ENCODE data around the gene TMEM255B. TPM values are rescaled to one million over a fixed set of nuclear protein-coding genes. Genes with fewer than 3 reads are reported as not detected.

TMEM255B gene
- total and polyA plus RNA-seq, 2 of the 4 experiments (the other 2 are of a cell fraction) = 0.36 to 0.94 TPM

GRCh38 chr13:113816946-113817859 lies 58.2 kb downstream of the TMEM255B start (continued):
- TF ChIP-seq CHD1 (IDR thresholded peaks at IDR 0.05; ENCODE audit: low read depth, low read length) = no peak
- no peak for TF ChIP-seq POLR2A (IDR thresholded peaks at IDR 0.05; ENCODE audit: low read depth, low read length)
- TF ChIP-seq FOS (IDR thresholded peaks at IDR 0.05; ENCODE audit: low read depth, low read length) = no peak

- dilution Hi-C loops (cut with HindIII; ENCODE audit: low sequenced_read_pairs, unreplicated experiment) (no loop called here), in situ Hi-C loops (cut with MboI; ENCODE audit: low sequenced_read_pairs) (no loop called here), intact Hi-C loops (cut with micrococcal nuclease) (loop anchor here (1.0 to 10.0 kb wide), 3 partner anchors 129 to 408 kb away; no protein-coding TSS in a partner anchor)
- BruUV-seq (replicated peaks) = no TSS peak
- Histone ChIP-seq H2BK120ac (ENCODE audit: low read depth, low read length) (no peak overlapping the region), H4K20me1 (ENCODE audit: insufficient read depth, low read length) (peaks cover 54% of the 10 kb centered on the region), H3K18ac (ENCODE audit: low read depth, low read length) (no peak overlapping the region; the same call in 1 of the 2 replicates), H2BK20ac (ENCODE audit: low read depth, low read length) (no peak overlapping the region), H3K27me3 (ENCODE audit: control insufficient read depth, insufficient read depth, low read length) (no peaks in the 10 kb centered on the region), H3K9ac (ENCODE audit: low read depth, low read length) (no peak overlapping the region), H2AK9ac (replicated peaks; ENCODE audit: low read depth, low read length, poor library complexity) (peak overlapping the region; percentile 61), H3K4me1 (ENCODE audit: control insufficient read depth, insufficient read depth, low read length) (peaks cover 36% of the 10 kb centered on the region), H3K4ac (ENCODE audit: low read depth, low read length) (0 out of 2 replicates have a peak overlapping the region, but pooled peaks have one; percentile 48), H3K9me1 (ENCODE audit: insufficient read depth, low read length) (peaks cover 12% of the 10 kb centered on the region), H3K4me2 (ENCODE audit: low read depth, low read length) (no peak overlapping the region), H2AK5ac (ENCODE audit: low read depth, low read length) (peak overlapping the region; percentile 45), H4K91ac (ENCODE audit: insufficient read depth, low read depth, low read length) (0 out of 2 replicates have a peak overlapping the region, but pooled peaks have one; percentile 50), H2BK5ac (ENCODE audit: low read depth, low read length, poor library complexity, severe bottlenecking) (peak overlapping the region; percentile 12), H3K27ac (ENCODE audit: insufficient read depth, low read length) (no peak overlapping the region), H3K14ac (replicated peaks; ENCODE audit: low read depth, low read length) (no peak overlapping the region), H2BK15ac (ENCODE audit: low read depth, low read length) (no peak overlapping the region), H3K56ac (ENCODE audit: extremely low read depth, insufficient read depth, low read length) (no peak overlapping the region), H2AFZ (replicated peaks; ENCODE audit: low read length, poor library complexity) (peak overlapping the region; percentile 21), H3K4me3 (ENCODE audit: insufficient read depth, low read depth, low read length) (no peak overlapping the region), H3K79me1 (ENCODE audit: low read depth in 1 of 2, low read length in 2 of 2) (peaks cover 3 to 66% of the 10 kb centered on the region in 2 experiments), H3K23ac (ENCODE audit: low read depth, low read length) (no peak overlapping the region), H4K8ac (ENCODE audit: low read depth in 2 of 2, low read length in 2 of 2) (peak overlapping the region in 1 of 2 experiments; percentile 38; a peak in 1 of 4 replicates), H4K5ac (ENCODE audit: low read depth, low read length) (no peak overlapping the region), H3K9me3 (ENCODE audit: control insufficient read depth, insufficient read depth, low read length) (no peaks in the 10 kb centered on the region), H3K36me3 (ENCODE audit: control insufficient read depth, insufficient read depth, low read length) (peaks cover 22% of the 10 kb centered on the region)
- 88% methylated on average over 38 of the region's 60 CpGs; no CpG with 5 or more reads in 1 of the 2 experiments for WGBS, 2 experiments (ENCODE audit: extremely low coverage in 2 of 2, insufficient read length in 1 of 2)
- ChIA-PET CTCF (no interaction called here), POLR2A (ENCODE audit: unreplicated experiment) (no interaction called here)
- DNase-seq (no peak), ATAC-seq (ENCODE audit: low read depth) (no peak)
- TF ChIP-seq BHLHE40 (IDR thresholded peaks at IDR 0.05; ENCODE audit: low read depth, low read length) (no peak), CEBPB (IDR thresholded peaks at IDR 0.05; ENCODE audit: low read depth, low read length) (no peak), CHD1 (IDR thresholded peaks at IDR 0.05; ENCODE audit: low read depth, low read length) (no peak), USF2 (IDR thresholded peaks at IDR 0.05; ENCODE audit: low read depth, low read length) (no peak), MAZ (IDR thresholded peaks at IDR 0.05; ENCODE audit: borderline replicate concordance, low read depth, low read length) (no peak), POLR2A (IDR thresholded peaks at IDR 0.05; ENCODE audit: low read depth, low read length) (no peak), MAFK (IDR thresholded peaks at IDR 0.05; ENCODE audit: low read depth, low read length) (no peak), SMC3 (IDR thresholded peaks at IDR 0.05; ENCODE audit: low read depth, low read length) (no peak), RCOR1 (IDR thresholded peaks at IDR 0.05; ENCODE audit: insufficient replicate concordance, low read length) (no peak), ELK1 (IDR thresholded peaks at IDR 0.05; ENCODE audit: borderline replicate concordance, low read depth, low read length) (no peak), NFE2L2 (IDR thresholded peaks at IDR 0.05; ENCODE audit: low read depth, low read length) (no peak)
Observed at GRCh38 chr13:113817860-113818691, 59.0 kb downstream of the TMEM255B start.

Measured in IMR-90 (cell line).